Upper lobe of right lung (tissue), 1 donor: Measurements from ENCODE around the gene ZNF311. TPM values are rescaled to one million over a fixed set of nuclear protein-coding genes. Genes with fewer than 3 reads are reported as not detected.

ENCODE experiments used
- ATAC-seq: fragments of 200-7000 bp; cut with Tn5 transposase; one replicate; pipeline ENCODE4 v1.9.1; 2020; ENCODE audit warnings: mild to moderate bottlenecking, moderate library complexity
- DNase-seq: peaks from one replicate; pipeline ENCODE4 v3.0.0-alpha.2; 2020
- H3K27ac ChIP-seq: fragments of 200-600 bp; one replicate; pipeline ENCODE4 v1.8.0; 2022
- H3K27me3 ChIP-seq: fragments of 200-600 bp; one replicate; pipeline ENCODE4 v1.8.0; 2022; ENCODE audit warnings: mild to moderate bottlenecking
- H3K36me3 ChIP-seq: fragments of 200-600 bp; one replicate; pipeline ENCODE4 v1.8.0; 2022
- H3K4me1 ChIP-seq: fragments of 200-600 bp; one replicate; pipeline ENCODE4 v1.8.0; 2022
- H3K4me3 ChIP-seq: fragments of 200-600 bp; one replicate; pipeline ENCODE4 v1.8.0; 2022; ENCODE audit warnings: mild to moderate bottlenecking
- H3K9me3 ChIP-seq: fragments of 200-600 bp; one replicate; pipeline ENCODE4 v1.8.0; 2022
- intact Hi-C: fragments of 100-400 bp; cut with DNase I; formaldehyde crosslinking; loops from one replicate; pipeline ENCODE4 v1.11.0; 2022
- total RNA-seq: library from RNA; stranded (reverse); fragmentation: NEBNext Ultra II Directional; extraction: Animal tissue kit (Norgen Biotek cat#: 25700); gene quantifications from one replicate; pipeline ENCODE4 v1.2.1, GENCODE V29; 2021
- TF ChIP-seq, protein P1 (sequence below): fragments of 200-600 bp; IDR thresholded peaks from one replicate; pipeline ENCODE4 v1.8.0; 2022; ENCODE audit warnings: antibody characterized with exemption
- donor health status: DM: no; HTN: yes; CAD: no; lungs with severe emphysema.

ZNF311 gene
- total RNA-seq, 1 donor from 2014 or later: 1.8 TPM

DNA sequence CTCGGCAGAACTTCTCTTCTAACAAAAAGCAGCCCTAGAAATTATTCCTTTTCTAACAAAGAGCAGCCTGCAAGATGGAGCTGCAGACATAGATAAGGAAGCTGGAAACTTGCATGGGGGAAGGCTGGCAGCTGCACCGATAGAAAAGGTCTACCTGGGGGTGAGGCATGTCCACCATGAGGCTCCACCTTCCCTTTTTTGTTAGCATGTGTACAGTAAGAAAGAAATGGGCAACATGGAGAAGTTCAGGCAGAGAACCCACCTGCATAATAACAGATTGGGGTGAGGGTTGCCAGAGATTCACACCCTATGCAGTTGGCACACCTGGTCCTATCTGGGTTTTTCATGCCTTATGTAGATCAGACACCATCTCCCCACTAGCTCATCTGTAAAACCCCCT lies 25.4 kb downstream of the ZNF311 start:
- Histone ChIP-seq H3K4me3 (no peak overlapping the region), H3K9me3 (no peaks in the 10 kb centered on the region), H3K36me3 (no peaks in the 10 kb centered on the region), H3K27me3 (peaks cover 10% of the 10 kb centered on the region), H3K4me1 (no peaks in the 10 kb centered on the region), H3K27ac (no peak overlapping the region)
- ATAC-seq (no peak), DNase-seq (no peak)
- intact Hi-C loops: no loop called here
- TF ChIP-seq, protein P1, sequence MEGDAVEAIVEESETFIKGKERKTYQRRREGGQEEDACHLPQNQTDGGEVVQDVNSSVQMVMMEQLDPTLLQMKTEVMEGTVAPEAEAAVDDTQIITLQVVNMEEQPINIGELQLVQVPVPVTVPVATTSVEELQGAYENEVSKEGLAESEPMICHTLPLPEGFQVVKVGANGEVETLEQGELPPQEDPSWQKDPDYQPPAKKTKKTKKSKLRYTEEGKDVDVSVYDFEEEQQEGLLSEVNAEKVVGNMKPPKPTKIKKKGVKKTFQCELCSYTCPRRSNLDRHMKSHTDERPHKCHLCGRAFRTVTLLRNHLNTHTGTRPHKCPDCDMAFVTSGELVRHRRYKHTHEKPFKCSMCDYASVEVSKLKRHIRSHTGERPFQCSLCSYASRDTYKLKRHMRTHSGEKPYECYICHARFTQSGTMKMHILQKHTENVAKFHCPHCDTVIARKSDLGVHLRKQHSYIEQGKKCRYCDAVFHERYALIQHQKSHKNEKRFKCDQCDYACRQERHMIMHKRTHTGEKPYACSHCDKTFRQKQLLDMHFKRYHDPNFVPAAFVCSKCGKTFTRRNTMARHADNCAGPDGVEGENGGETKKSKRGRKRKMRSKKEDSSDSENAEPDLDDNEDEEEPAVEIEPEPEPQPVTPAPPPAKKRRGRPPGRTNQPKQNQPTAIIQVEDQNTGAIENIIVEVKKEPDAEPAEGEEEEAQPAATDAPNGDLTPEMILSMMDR: no peak

DNA sequence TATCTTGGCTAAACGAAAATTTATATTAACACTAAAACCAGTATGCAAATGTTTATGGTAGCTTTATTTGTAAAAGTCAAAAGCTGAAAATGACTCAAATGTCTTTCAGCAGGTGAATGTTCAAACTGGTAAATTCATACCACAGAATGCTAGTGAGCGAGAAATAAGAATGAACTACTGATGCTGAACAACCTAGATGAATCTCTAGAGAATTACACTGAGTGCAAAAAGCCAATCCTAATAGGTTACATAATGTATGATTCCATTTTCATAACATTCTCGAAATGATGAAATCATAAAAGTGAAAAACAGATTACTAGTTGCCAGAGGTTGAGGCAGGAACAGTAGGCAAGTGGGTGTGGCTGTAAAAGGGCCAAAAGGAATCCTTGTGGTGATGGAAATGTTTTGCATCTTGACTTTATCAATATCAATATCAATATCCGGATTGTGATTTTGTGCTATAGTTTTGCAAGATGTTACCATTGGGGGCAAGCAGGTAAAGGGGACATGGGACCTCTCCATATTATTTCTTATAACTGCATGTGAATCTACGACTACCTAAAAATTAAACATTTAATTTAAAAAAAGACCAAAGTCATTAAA lies 26.1 kb downstream of the ZNF311 start:
- Histone ChIP-seq H3K36me3 (no peaks in the 10 kb centered on the region), H3K4me3 (no peak overlapping the region), H3K9me3 (no peaks in the 10 kb centered on the region), H3K27me3 (peaks cover 10% of the 10 kb centered on the region), H3K27ac (no peak overlapping the region), H3K4me1 (no peaks in the 10 kb centered on the region)
- intact Hi-C loops: no loop called here
- ATAC-seq (no peak), DNase-seq (no peak)
- TF ChIP-seq, protein P1: no peak

DNA sequence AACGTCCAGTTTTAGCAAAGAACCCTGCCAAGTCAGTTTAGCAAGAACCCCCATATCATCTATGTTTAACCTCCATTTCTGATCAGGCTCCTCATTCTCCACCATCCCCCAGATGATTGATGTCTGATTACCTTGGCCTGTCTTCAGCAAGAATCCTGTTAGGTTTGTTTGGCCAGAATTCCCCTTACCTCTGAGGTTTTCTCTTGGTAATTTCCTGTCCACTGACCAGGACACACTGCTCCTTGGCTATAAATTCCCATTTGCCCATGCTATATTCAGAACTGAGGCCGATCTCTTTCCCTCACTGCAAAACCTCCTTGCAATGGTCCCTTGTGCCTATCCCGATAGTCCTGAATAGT lies 27.0 kb downstream of the ZNF311 start:
- no peak for ATAC-seq
- no peaks in the 10 kb centered on the region for H3K36me3 ChIP-seq
- H3K4me1 ChIP-seq: no peaks in the 10 kb centered on the region
- intact Hi-C loops: no loop called here
- H3K27ac ChIP-seq: no peak overlapping the region
- no peak overlapping the region for H3K4me3 ChIP-seq
- TF ChIP-seq, protein P1: no peak
- H3K27me3 ChIP-seq: peaks cover 10% of the 10 kb centered on the region
- no peaks in the 10 kb centered on the region for H3K9me3 ChIP-seq
- no peak for DNase-seq

DNA sequence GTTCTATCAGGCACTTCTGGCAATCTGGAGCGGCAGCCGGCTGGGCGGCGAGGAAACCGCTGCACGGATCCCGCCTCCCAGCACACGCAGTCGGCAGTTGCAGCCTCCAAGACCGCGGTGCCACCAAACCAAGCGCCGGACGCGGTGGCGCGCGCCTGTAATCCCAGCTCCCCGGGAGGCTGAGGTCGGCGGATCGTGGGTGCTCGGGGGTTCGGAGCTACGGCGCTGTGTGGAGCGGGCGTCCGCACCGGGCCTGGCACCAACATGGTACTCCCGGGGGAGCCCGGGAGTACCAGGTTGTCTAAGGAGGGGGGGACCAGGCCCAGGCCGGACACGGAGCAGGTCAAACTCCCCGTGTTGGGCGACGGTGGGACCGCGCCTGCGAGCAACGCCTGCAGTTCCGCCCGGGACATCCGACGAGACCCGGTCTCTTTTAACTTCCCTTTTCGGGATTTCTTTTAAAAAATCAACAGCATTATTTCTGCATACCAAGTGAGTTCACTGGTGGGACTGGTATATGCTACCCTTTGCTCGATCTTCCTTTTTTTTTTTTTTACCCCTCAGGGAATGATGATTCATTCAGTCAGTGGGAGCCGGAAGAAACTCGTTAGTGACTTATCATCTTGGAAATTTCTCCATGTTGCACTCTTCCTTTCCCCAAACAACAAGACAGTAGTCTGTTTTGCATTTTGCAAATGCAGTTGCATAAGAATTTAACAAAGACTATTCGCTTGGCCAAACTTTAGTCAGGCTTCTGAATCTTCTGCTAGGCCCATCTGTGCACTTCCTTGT lies 27.6 kb downstream of the ZNF311 start:
- Histone ChIP-seq H3K36me3 (no peaks in the 10 kb centered on the region), H3K27me3 (peaks cover 10% of the 10 kb centered on the region), H3K4me3 (peak overlapping the region; percentile 36), H3K9me3 (no peaks in the 10 kb centered on the region), H3K27ac (no peak overlapping the region), H3K4me1 (no peaks in the 10 kb centered on the region)
- DNase-seq: no peak
- peak; percentile 45 for ATAC-seq
- intact Hi-C loops: no loop called here
- TF ChIP-seq, protein P1: no peak

DNA sequence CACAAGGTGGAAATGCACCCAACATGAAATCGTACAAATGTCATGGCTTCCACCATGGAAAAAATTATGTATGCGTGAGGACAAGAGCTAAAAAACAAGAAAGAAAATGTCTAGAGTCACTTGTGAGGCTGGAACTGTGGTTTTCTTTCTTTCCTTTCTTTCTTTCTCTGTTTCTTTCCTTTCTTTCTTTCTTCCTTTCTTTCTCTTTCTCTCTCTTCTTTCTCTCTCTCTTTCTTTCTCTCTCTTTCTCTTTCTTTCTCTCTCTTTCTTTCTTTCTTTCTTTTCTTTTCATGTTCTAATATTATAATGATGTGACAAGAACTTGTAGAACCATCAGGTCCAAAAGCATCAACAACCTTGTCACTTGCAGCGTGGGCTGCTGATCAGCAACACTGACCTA lies 28.4 kb downstream of the ZNF311 start:
- H3K4me1 ChIP-seq: no peaks in the 10 kb centered on the region
- intact Hi-C loops: no loop called here
- TF ChIP-seq, protein P1: no peak
- ATAC-seq (no peak), DNase-seq (no peak)
- no peak overlapping the region for H3K27ac ChIP-seq
- H3K9me3 ChIP-seq: no peaks in the 10 kb centered on the region
- H3K36me3 ChIP-seq: no peaks in the 10 kb centered on the region
- peaks cover 10% of the 10 kb centered on the region for H3K27me3 ChIP-seq
- no peak overlapping the region for H3K4me3 ChIP-seq
